ENCODE measurements around the gene CACNG6.
A peak's percentile ranks its signal among the peaks of the same experiment; 100 is the strongest.

Gene CACNG6

GRCh38 chr19:53961523-53962356 is 29.7 kb upstream of the CACNG6 start:
- no peak for DNase-seq
- Histone ChIP-seq H4K8ac (ENCODE audit: low read depth, low read length) (no peak overlapping the region), H3K36me3 (ENCODE audit: control insufficient read depth in 1 of 2, insufficient read depth in 2 of 2, low read length in 2 of 2) (no peaks in the 10 kb centered on the region), H3K27ac (ENCODE audit: low read depth, low read length) (no peak overlapping the region), H3K14ac (ENCODE audit: low read length) (no peak overlapping the region), H3K4me3 (ENCODE audit: low read depth, low read length) (no peak overlapping the region), H2BK12ac (ENCODE audit: low read length) (no peak overlapping the region), H3K79me2 (ENCODE audit: control insufficient read depth, insufficient read depth, low read length, poor library complexity) (no peaks in the 10 kb centered on the region), H2AK5ac (ENCODE audit: low read length) (no peak overlapping the region), H3K9me3 (ENCODE audit: insufficient read depth, low read depth, low read length) (peaks cover 4% of the 10 kb centered on the region), H4K12ac (ENCODE audit: low read depth, low read length) (no peak overlapping the region), H3K27me3 (ENCODE audit: insufficient read depth, low read length) (peaks cover 51% of the 10 kb centered on the region), H2BK120ac (ENCODE audit: insufficient read depth, low read length, poor library complexity) (no peak overlapping the region), H3K4me1 (ENCODE audit: control insufficient read depth in 1 of 2, insufficient read depth in 2 of 2, low read length in 2 of 2) (peaks cover 0 to 2% of the 10 kb centered on the region in 2 experiments), H4K91ac (ENCODE audit: low read depth, low read length) (no peak overlapping the region), H3K4me2 (ENCODE audit: low read length) (peak overlapping the region; percentile 48), H2BK5ac (ENCODE audit: low read depth, low read length, poor library complexity) (no peak overlapping the region), H2AFZ (ENCODE audit: insufficient read depth, low read length, poor library complexity) (no peak overlapping the region), H3K18ac (ENCODE audit: low read length) (no peak overlapping the region), H3K9ac (ENCODE audit: low read length) (no peak overlapping the region), H3K79me1 (ENCODE audit: low read length) (no peaks in the 10 kb centered on the region), H3K4ac (ENCODE audit: low read depth, low read length) (no peak overlapping the region), H3K23ac (ENCODE audit: low read length) (no peak overlapping the region)
- WGBS (ENCODE audit: extremely low coverage, insufficient coverage, insufficient read length), result no CpG with 5 or more reads among the region's 32 CpGs

DNA sequence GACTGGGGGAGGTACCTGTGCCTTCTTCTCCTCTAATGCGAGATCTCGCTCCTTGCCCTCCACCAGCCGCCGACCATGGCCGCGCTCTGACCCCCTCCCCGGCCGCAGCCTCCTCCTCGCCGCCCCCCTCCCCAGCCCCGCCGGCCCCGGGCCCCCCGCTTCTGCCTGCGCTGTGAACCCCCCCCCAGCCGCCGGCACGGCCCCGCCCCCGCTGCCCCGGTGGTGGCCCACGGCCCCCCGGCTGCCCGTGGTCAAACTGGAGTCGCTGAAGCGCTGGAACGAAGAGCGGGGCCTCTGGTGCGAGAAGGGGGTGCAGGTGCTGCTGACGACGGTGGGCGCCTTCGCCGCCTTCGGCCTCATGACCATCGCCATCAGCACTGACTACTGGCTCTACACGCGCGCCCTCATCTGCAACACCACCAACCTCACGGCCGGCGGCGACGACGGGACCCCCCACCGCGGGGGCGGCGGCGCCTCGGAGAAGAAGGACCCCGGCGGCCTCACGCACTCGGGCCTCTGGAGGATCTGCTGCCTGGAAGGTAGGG is 28.5 kb upstream of the CACNG6 start, which contains the start of gene CACNG8:
Gene CACNG8, plus strand, starts transcription at position 51 of the 545 bp plus-strand sequence.
- DNase-seq, result no peak
- Histone ChIP-seq H3K9ac (ENCODE audit: low read length) (no peak within 1 kb of the TSS), H3K4ac (ENCODE audit: low read depth, low read length) (no peak within 1 kb of the TSS), H3K79me2 (ENCODE audit: control insufficient read depth, insufficient read depth, low read length, poor library complexity) (no peaks in the 10 kb centered on the region), H2BK12ac (ENCODE audit: low read length) (no peak within 1 kb of the TSS), H4K12ac (ENCODE audit: low read depth, low read length) (no peak within 1 kb of the TSS), H3K36me3 (ENCODE audit: control insufficient read depth in 1 of 2, insufficient read depth in 2 of 2, low read length in 2 of 2) (no peaks in the 10 kb centered on the region), H3K27me3 (ENCODE audit: insufficient read depth, low read length) (peaks cover 44% of the 10 kb centered on the region), H2BK120ac (ENCODE audit: insufficient read depth, low read length, poor library complexity) (no peak within 1 kb of the TSS), H3K4me1 (ENCODE audit: control insufficient read depth in 1 of 2, insufficient read depth in 2 of 2, low read length in 2 of 2) (peaks cover 0 to 2% of the 10 kb centered on the region in 2 experiments), H3K79me1 (ENCODE audit: low read length) (no peaks in the 10 kb centered on the region), H2AK5ac (ENCODE audit: low read length) (no peak within 1 kb of the TSS), H2AFZ (ENCODE audit: insufficient read depth, low read length, poor library complexity) (no peak within 1 kb of the TSS), H3K23ac (ENCODE audit: low read length) (no peak within 1 kb of the TSS), H3K9me3 (ENCODE audit: insufficient read depth, low read depth, low read length) (peaks cover 4% of the 10 kb centered on the region), H3K4me3 (ENCODE audit: low read depth, low read length) (no peak within 1 kb of the TSS), H3K14ac (ENCODE audit: low read length) (no peak within 1 kb of the TSS), H4K91ac (ENCODE audit: low read depth, low read length) (no peak within 1 kb of the TSS), H2BK5ac (ENCODE audit: low read depth, low read length, poor library complexity) (no peak within 1 kb of the TSS), H4K8ac (ENCODE audit: low read depth, low read length) (no peak within 1 kb of the TSS), H3K18ac (ENCODE audit: low read length) (no peak within 1 kb of the TSS), H3K27ac (ENCODE audit: low read depth, low read length) (no peak within 1 kb of the TSS), H3K4me2 (ENCODE audit: low read length) (peak within 1 kb of the TSS; percentile 48)
- no CpG with 5 or more reads among the region's 55 CpGs for WGBS (ENCODE audit: extremely low coverage, insufficient coverage, insufficient read length)

GRCh38 chr19:53965091-53965490 is 26.3 kb upstream of the CACNG6 start:
- no peak overlapping the region for H3K14ac ChIP-seq (ENCODE audit: low read length)
- peaks cover 26% of the 10 kb centered on the region for H3K27me3 ChIP-seq (ENCODE audit: insufficient read depth, low read length)
- no peak overlapping the region for H3K9ac ChIP-seq (ENCODE audit: low read length)
- H3K23ac ChIP-seq (ENCODE audit: low read length), result no peak overlapping the region
- no peak overlapping the region for H4K8ac ChIP-seq (ENCODE audit: low read depth, low read length)
- H2BK12ac ChIP-seq (ENCODE audit: low read length), result no peak overlapping the region
- H2AFZ ChIP-seq (ENCODE audit: insufficient read depth, low read length, poor library complexity), result no peak overlapping the region
- no peak overlapping the region for H3K4me2 ChIP-seq (ENCODE audit: low read length)
- peaks cover 3% of the 10 kb centered on the region for H3K9me3 ChIP-seq (ENCODE audit: insufficient read depth, low read depth, low read length)
- no peak overlapping the region for H3K18ac ChIP-seq (ENCODE audit: low read length)
- H2AK5ac ChIP-seq (ENCODE audit: low read length), result no peak overlapping the region
- no peak for DNase-seq
- no peaks in the 10 kb centered on the region for H3K79me1 ChIP-seq (ENCODE audit: low read length)
- WGBS (ENCODE audit: extremely low coverage, insufficient coverage, insufficient read length), result no CpG with 5 or more reads among the region's 11 CpGs
- no peak overlapping the region for H3K4me3 ChIP-seq (ENCODE audit: low read depth, low read length)
- no peak overlapping the region for H3K4ac ChIP-seq (ENCODE audit: low read depth, low read length)
- no peak overlapping the region for H2BK120ac ChIP-seq (ENCODE audit: insufficient read depth, low read length, poor library complexity)
- peaks cover 0 to 2% of the 10 kb centered on the region in 2 experiments for H3K4me1 ChIP-seq (ENCODE audit: control insufficient read depth in 1 of 2, insufficient read depth in 2 of 2, low read length in 2 of 2)
- H3K36me3 ChIP-seq (ENCODE audit: control insufficient read depth in 1 of 2, insufficient read depth in 2 of 2, low read length in 2 of 2), result no peaks in the 10 kb centered on the region
- no peak overlapping the region for H2BK5ac ChIP-seq (ENCODE audit: low read depth, low read length, poor library complexity)
- no peak overlapping the region for H4K12ac ChIP-seq (ENCODE audit: low read depth, low read length)
- no peak overlapping the region for H4K91ac ChIP-seq (ENCODE audit: low read depth, low read length)
- H3K79me2 ChIP-seq (ENCODE audit: control insufficient read depth, insufficient read depth, low read length, poor library complexity), result no peaks in the 10 kb centered on the region
- no peak overlapping the region for H3K27ac ChIP-seq (ENCODE audit: low read depth, low read length)

DNA sequence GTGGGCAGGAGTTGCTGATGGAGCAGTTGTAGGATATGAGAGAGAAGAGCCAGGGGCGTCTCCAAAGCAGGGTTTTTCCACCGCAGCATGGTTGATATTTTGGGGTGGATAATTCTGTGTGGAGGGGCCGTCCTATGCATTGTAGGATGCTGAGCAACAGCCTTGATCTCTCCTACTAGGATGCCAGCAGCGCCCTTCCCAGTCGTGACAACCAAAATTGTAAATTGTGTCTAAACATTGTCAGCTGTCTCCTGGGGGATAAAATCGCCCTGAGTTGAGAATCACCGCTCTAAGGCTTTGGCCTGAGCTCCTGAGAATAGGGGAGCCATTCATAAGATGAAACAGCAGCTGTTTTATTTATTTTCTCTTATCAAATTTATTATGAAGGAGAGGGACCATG is 24.5 kb upstream of the CACNG6 start:
- Histone ChIP-seq H3K4me1 (ENCODE audit: control insufficient read depth in 1 of 2, insufficient read depth in 2 of 2, low read length in 2 of 2) (peaks cover 0 to 2% of the 10 kb centered on the region in 2 experiments), H3K9me3 (ENCODE audit: insufficient read depth, low read depth, low read length) (no peaks in the 10 kb centered on the region), H2BK5ac (ENCODE audit: low read depth, low read length, poor library complexity) (no peak overlapping the region), H3K23ac (ENCODE audit: low read length) (no peak overlapping the region), H3K79me2 (ENCODE audit: control insufficient read depth, insufficient read depth, low read length, poor library complexity) (no peaks in the 10 kb centered on the region), H2BK12ac (ENCODE audit: low read length) (no peak overlapping the region), H3K4me3 (ENCODE audit: low read depth, low read length) (peak overlapping the region; percentile 16), H3K18ac (ENCODE audit: low read length) (no peak overlapping the region), H4K91ac (ENCODE audit: low read depth, low read length) (no peak overlapping the region), H2AFZ (ENCODE audit: insufficient read depth, low read length, poor library complexity) (no peak overlapping the region), H3K79me1 (ENCODE audit: low read length) (no peaks in the 10 kb centered on the region), H4K12ac (ENCODE audit: low read depth, low read length) (no peak overlapping the region), H3K27me3 (ENCODE audit: insufficient read depth, low read length) (peaks cover 9% of the 10 kb centered on the region), H3K4me2 (ENCODE audit: low read length) (no peak overlapping the region), H3K9ac (ENCODE audit: low read length) (no peak overlapping the region), H3K36me3 (ENCODE audit: control insufficient read depth in 1 of 2, insufficient read depth in 2 of 2, low read length in 2 of 2) (no peaks in the 10 kb centered on the region), H3K4ac (ENCODE audit: low read depth, low read length) (no peak overlapping the region), H3K27ac (ENCODE audit: low read depth, low read length) (no peak overlapping the region), H2AK5ac (ENCODE audit: low read length) (no peak overlapping the region), H2BK120ac (ENCODE audit: insufficient read depth, low read length, poor library complexity) (no peak overlapping the region), H4K8ac (ENCODE audit: low read depth, low read length) (no peak overlapping the region), H3K14ac (ENCODE audit: low read length) (no peak overlapping the region)
- WGBS (ENCODE audit: extremely low coverage, insufficient coverage, insufficient read length), result no CpG with 5 or more reads among the region's 7 CpGs
- DNase-seq, result no peak

All from trophoblast cell (in vitro differentiated cells and primary cell).